GM12874 (cell line): ENCODE results near the gene ARHGDIA.

Experiments
- CTCF ChIP-seq: IDR thresholded peaks from 2 replicates; pipeline ENCODE4 v1.5.1; 2011; ENCODE audit warnings: low read depth, mild to moderate bottlenecking, control low read depth, low read length, moderate library complexity; ENCODE audit not compliant: insufficient read depth

The ARHGDIA gene

GRCh38 chr17:81903896-81904599, 32.9 kb upstream of the ARHGDIA start:
- no peak for TF ChIP-seq CTCF

DNA sequence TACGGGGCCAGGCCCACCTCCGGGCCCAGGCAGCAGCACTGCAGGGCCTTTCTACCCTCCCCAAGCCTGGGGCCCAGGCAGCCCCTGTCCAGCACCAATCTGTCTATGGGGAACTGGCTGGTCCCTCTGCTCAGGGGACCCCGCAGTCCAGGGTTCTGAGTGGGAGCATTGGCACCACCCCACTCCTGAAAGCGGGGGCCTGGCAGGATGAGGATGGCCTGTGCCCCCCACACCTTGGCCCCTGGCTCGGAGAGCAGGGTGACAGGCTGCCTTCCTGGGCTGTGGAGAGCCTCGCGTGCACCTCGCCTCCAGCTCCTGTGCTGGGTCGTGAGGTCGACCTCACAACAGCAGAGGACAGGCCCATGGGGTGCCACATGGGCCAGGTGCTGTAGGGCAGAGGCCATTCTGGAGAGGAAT, 32.3 kb upstream of the ARHGDIA start:
- TF ChIP-seq CTCF: no peak

- no peak for TF ChIP-seq CTCF
Measured at GRCh38 chr17:81902653-81903414, 31.7 kb upstream of the ARHGDIA start.

- TF ChIP-seq CTCF: no peak
Measured at GRCh38 chr17:81902023-81902652, 31.0 kb upstream of the ARHGDIA start, which contains the start of gene NPB. Gene NPB, plus strand, starts transcription at chr17:81902238. Its CDS starts 40 bp downstream, at chr17:81902278.

- no peak for TF ChIP-seq CTCF
Measured at GRCh38 chr17:81901167-81902022, 30.3 kb upstream of the ARHGDIA start.

- TF ChIP-seq CTCF: no peak
Measured at GRCh38 chr17:81900181-81900820, 29.2 kb upstream of the ARHGDIA start.
